Renal cortex interstitium (tissue), 11 donors: ENCODE results near the gene DUOX2. TPM values are rescaled to one million over a fixed set of nuclear protein-coding genes. Genes with fewer than 3 reads are reported as not detected.
"Not testable (repeated sequence)": the region's sequence is repeated elsewhere in the genome, so short reads cannot be mapped to it uniquely, and the experiment has no call there.

Experiments used
- DNase-seq, 11 donors: peaks; one replicate each; pipeline ENCODE4 v3.0.0-alpha.2; 2013; ENCODE audit warnings: low read depth in 9 of 11, low spot score in 4 of 11; ENCODE audit errors: extremely low read depth in 1 of 11
- polyA plus RNA-seq, 3 donors: library from polyadenylated mRNA; unstranded; fragments of 120-200 nt; gene quantifications; one replicate each; pipeline ENCODE4 v1.2.1, GENCODE V29; 2013; ENCODE audit not compliant: insufficient read length in 3 of 3

The DUOX2 gene
- polyA plus RNA-seq, 3 donors: 0.05 to 0.11 (median 0.07) TPM

GRCh38 chr15:45107941-45108630 is 5.9 kb downstream of the DUOX2 start:
- DNase-seq: no peak

DNA sequence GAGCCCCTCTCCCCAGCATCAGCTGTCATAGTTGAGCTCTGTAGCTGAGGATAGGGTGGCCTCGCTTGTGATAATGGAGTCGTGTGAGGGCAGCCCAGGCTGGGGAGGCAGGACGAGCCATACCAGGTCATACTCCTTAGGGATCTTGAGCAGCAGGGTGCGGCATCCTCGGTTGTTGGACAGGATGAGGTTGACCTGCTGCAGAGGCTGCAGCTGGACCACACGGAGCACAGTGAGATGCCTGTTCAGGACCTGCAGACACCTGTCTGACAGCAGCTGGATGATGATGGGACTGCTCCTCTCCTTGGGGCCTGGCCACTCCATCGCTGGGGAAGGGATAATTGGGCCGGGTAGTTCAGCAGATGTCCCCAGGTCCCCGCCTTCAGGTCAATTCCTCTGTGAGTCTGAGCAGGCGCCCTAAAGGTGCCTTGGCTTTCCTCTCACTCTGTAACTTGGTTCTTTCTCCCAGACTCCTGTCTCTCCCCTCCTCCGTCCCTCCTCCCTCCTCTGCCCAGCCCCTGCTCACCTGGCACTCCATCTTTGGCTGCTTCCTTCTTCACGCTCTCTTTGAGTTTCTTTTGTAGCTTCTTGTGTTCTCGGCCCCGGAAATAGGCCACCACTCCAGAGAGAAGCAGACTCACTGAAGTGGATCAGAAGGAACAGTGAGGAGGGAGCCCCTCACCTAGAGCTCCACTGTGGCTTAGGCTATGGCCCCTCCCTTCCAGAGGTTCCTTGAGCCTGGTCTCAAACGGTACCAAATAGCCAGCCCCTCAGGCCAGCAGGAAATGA is 7.8 kb downstream of the DUOX2 start:
- DNase-seq: no peak

DNA sequence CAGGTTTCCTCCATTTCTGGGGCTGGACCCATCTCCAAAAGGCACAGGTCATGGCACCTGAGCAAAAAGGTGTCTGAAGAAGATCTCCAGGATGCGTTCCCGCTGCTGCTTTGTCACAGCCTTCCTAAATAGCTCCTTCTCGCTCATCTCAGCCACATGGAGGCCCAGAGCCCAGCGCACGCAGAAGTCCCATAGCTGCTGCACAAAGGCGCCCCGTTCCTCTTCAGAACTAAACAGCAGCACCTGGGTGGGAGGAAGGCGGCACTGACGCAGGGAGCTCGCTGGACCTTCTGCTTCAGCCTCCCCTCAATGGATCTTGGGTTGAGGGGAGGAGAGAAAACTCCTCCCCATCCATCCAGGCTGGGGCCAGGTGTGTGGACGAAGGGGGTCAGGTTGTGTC is 8.4 kb downstream of the DUOX2 start:
- DNase-seq: no peak

DNA sequence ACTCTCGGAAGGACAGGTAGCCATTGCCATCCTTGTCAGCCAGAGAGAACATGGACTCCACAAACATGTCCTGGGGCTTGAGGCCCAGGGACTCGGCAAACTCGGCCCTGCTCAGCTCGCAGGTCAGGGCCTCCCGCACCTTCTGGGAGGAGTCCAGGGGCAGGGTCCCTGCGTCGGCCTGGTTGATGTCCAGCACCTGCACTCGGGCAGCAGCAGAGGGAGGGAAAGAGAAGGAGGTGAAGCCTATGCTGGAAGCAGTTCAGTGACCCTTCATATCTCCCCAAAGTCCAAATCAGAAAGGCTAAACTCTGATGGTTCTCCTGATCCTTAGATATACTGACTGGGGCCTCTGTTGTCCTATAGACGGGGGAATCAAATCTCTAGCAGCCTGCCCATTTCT is 9.8 kb downstream of the DUOX2 start:
- not testable (repeated sequence) for DNase-seq

- DNase-seq: no peak
Measured at GRCh38 chr15:45102226-45102625, 11.7 kb downstream of the DUOX2 start.

- DNase-seq: no peak
Measured at GRCh38 chr15:45101749-45102148, 12.2 kb downstream of the DUOX2 start.

GRCh38 chr15:45100884-45101625 is 12.9 kb downstream of the DUOX2 start:
- DNase-seq: no peak

- DNase-seq: no peak
Measured at GRCh38 chr15:45099549-45100165, 14.3 kb downstream of the DUOX2 start.

GRCh38 chr15:45097466-45097865 is 16.5 kb downstream of the DUOX2 start:
- no peak for DNase-seq

DNA sequence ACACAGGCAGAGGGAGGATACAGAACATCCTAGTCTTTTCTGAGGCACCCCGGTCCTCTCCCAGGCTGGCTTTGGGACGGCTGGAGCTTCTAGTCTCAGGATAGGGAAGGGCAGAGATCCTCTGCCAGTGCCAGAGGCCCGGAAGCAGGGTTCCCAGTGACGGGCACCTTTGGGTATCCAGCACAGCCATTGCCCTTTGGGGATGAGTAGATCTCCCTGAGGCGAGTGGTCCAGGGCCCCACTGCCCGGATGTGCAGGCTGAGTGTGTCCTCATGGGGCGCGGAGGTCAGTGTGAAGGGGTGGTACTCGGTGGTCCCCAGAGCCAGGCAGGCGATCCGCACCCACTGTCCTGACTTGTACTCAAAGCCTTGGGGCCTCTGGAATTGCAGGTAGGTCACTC is 18.3 kb downstream of the DUOX2 start:
- no peak for DNase-seq

- no peak for DNase-seq
Measured at GRCh38 chr15:45094358-45094730, 19.6 kb downstream of the DUOX2 start.

DNA sequence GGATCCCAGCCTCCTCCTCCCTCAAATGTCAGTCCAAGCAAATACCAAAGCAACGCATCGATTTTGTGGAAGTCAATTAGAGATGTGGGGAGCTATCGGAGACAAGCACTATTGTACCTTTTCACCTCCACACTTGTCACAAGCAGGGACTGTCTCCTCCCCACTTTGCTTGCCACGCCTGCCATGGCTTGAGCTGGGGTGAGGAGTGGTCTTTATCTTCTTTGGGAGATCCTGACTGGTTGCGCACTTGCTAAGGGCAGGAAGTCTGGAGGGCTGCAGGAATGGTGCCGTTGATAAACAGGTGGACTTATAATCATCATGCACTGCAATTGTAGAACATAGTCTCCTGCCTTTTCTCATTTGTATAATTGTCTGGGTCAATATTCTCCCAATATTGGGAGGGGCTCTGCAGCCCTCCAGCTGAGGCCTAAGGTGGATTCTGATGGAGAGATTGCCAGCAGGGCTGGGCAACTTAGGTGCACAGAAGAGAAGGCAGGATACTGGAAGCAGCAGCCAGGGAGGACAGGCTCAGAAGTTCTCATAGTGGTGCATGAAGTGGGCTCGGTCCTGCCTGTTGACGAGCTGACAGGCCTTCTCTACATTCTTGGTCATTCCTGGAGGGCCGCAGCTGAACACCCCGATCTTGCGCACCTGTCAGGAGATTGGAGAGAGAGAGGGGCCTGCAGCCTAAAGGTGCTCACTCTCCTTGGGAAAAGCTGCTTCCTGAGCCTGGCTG is 20.2 kb downstream of the DUOX2 start:
- DNase-seq: no peak

DNA sequence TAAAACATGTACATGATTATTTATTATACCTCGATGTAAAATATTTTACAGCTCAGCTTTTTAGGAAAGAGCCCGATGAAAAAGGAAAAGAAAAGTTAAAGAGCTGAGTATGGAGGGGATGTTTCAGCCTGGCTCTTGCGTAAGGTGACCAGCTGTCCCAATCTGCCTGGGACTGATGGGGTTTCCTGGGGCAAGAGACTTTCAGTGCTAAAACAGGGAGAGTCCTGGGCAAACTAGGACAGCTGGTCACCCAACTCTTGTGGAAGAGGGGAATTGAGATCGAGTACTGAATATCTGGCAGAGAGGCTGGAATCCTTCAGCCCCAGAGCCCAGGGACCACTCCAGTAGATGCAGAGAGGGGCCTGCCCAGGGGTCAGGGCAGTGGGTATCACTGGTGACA is 21.0 kb downstream of the DUOX2 start:
- DNase-seq: no peak

- DNase-seq: no peak
Measured at GRCh38 chr15:45091576-45091975, 22.4 kb downstream of the DUOX2 start.

GRCh38 chr15:45091161-45091560 is 22.8 kb downstream of the DUOX2 start:
- DNase-seq: no peak

- no peak for DNase-seq
Measured at GRCh38 chr15:45089712-45090373, 24.1 kb downstream of the DUOX2 start.

DNA sequence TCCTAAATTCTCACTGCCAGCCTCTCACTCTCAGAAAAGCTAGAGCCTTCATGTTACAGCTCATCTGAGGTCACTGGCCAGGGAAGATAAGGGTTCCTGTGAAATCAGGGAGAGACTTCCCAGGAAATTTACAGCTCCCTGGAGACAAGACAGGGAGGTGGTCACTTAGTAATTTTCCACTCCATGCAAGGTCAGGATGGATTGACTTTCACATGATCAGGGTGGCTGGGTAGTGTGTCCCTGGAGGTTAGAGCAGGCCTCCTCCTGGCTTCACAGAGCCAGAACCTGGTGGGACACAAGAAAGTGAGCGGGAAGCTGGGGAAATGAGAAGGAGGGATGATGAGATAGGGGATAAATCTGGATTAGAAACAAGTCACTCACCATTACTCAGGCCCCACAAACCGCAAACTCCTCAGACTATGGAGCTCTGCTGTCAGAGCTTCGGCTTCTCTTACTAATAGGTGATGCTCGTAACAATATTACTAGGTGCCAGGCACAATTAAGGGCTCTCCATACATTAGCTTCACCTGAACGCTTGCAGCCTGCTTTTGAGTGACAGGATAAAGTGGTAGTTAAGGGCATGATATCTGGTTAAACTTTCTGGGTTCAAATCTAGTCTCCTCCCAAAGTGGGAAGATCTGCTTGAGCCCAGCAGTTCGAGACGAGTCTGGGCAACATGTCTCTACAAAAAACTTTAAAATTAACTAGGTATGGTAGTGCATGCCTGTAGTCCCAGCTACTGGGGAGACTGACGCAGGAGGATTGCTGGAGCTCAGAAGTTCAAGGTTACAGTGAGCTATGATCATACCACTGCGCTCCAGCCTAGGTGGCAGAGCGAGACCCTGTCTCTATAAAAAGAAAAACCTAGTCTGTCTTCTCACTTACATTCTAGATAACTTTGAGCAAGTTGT is 24.9 kb downstream of the DUOX2 start:
- DNase-seq: no peak

GRCh38 chr15:45087513-45087912 is 26.5 kb downstream of the DUOX2 start:
- DNase-seq: no peak
